ENCODE data around the gene SYT7.
A peak's percentile ranks its signal among the peaks of the same experiment; 100 is the strongest.

SYT7 gene

GRCh38 chr11:61607920-61608599, 27.2 kb upstream of the SYT7 start:
- DNase-seq, result no peak

- DNase-seq, result no peak
These were observed 26.6 kb upstream of the SYT7 start for GRCh38 chr11:61607426-61607825.

- no peak for DNase-seq
These were observed 22.8 kb upstream of the SYT7 start for GRCh38 chr11:61603667-61604066.

- DNase-seq, result no peak
These were observed 22.1 kb upstream of the SYT7 start for GRCh38 chr11:61602775-61603569.

GRCh38 chr11:61601512-61601911, 20.6 kb upstream of the SYT7 start:
- no peak for DNase-seq

GRCh38 chr11:61599968-61600710, 19.3 kb upstream of the SYT7 start:
- DNase-seq, result no peak

- DNase-seq, result no peak
These were observed 18.3 kb upstream of the SYT7 start for GRCh38 chr11:61598886-61599868.

- no peak for DNase-seq
These were observed 17.5 kb upstream of the SYT7 start for GRCh38 chr11:61598374-61598773.

GRCh38 chr11:61596990-61597389, 16.1 kb upstream of the SYT7 start:
- DNase-seq, result no peak

GRCh38 chr11:61596542-61596941, 15.7 kb upstream of the SYT7 start:
- no peak for DNase-seq

GRCh38 chr11:61594907-61595257, 14.0 kb upstream of the SYT7 start:
- DNase-seq, result no peak

GRCh38 chr11:61593151-61593550, 12.3 kb upstream of the SYT7 start:
- no peak for DNase-seq

- DNase-seq, result no peak
These were observed 11.3 kb upstream of the SYT7 start for GRCh38 chr11:61592176-61592575.

- no peak for DNase-seq
These were observed 9.1 kb upstream of the SYT7 start for GRCh38 chr11:61589961-61590360.

- no peak for DNase-seq
These were observed 7.9 kb upstream of the SYT7 start for GRCh38 chr11:61588728-61589191.

GRCh38 chr11:61587951-61588727, 7.3 kb upstream of the SYT7 start:
- peak; percentile 74 for DNase-seq

- no peak for DNase-seq
These were observed 6.7 kb upstream of the SYT7 start for GRCh38 chr11:61587541-61587941.

- DNase-seq, result no peak
These were observed 6.0 kb upstream of the SYT7 start for GRCh38 chr11:61586792-61587430.

- no peak for DNase-seq
These were observed 4.2 kb upstream of the SYT7 start for GRCh38 chr11:61585115-61585514.

GRCh38 chr11:61581931-61582330, 1.1 kb upstream of the SYT7 start:
- DNase-seq, result no peak

GRCh38 chr11:61580271-61580888, 496 bp downstream of the SYT7 start:
- DNase-seq, result peak; percentile 35

Measured in activated CD4-positive, CD25-positive, alpha-beta regulatory T cell treated with anti-CD3 and anti-CD28 coated beads, Interleukin-2, amount 50 U/mL, for 72 hours (primary cell).